ENCODE data around the gene YIF1B. TPM values are rescaled to one million over a fixed set of nuclear protein-coding genes. Genes with fewer than 3 reads are reported as not detected.

The YIF1B gene
- total RNA-seq, 2 donors from 2014 or later = 28.8 to 58.3 TPM

DNA sequence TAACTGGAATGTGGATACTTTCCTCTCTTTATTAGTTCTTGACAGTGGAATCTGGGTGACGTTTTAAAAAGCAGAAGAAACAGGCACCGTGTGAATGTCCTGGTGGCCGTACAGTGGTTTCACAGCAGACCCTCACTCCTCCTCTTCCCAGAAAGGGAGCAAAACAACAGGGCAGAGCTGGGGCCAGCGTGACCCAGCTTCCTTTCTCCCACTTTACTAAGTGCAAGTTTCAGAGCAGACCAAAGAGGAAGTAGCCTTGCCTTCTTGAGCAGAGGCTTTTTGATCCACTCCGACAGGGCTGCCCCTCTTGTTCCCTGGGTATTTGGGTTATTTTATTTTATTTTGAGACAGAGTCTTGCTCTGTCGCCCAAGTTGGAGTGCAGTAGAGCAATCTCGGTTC is 31.3 kb downstream of the YIF1B start:
- H3K27me3 ChIP-seq = no peaks in the 10 kb centered on the region
- intact Hi-C loops (cut with DNase I) = no loop called here
- no peak overlapping the region for H3K9ac ChIP-seq (ENCODE audit: low read depth in 2 of 2, low read length in 2 of 2)
- peaks cover 4% of the 10 kb centered on the region for H3K36me3 ChIP-seq
- no peaks in the 10 kb centered on the region for H3K4me1 ChIP-seq
- TF ChIP-seq, protein P1, sequence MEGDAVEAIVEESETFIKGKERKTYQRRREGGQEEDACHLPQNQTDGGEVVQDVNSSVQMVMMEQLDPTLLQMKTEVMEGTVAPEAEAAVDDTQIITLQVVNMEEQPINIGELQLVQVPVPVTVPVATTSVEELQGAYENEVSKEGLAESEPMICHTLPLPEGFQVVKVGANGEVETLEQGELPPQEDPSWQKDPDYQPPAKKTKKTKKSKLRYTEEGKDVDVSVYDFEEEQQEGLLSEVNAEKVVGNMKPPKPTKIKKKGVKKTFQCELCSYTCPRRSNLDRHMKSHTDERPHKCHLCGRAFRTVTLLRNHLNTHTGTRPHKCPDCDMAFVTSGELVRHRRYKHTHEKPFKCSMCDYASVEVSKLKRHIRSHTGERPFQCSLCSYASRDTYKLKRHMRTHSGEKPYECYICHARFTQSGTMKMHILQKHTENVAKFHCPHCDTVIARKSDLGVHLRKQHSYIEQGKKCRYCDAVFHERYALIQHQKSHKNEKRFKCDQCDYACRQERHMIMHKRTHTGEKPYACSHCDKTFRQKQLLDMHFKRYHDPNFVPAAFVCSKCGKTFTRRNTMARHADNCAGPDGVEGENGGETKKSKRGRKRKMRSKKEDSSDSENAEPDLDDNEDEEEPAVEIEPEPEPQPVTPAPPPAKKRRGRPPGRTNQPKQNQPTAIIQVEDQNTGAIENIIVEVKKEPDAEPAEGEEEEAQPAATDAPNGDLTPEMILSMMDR (IDR thresholded peaks at IDR 0.05) = no peak
- no peak overlapping the region for H3K4me3 ChIP-seq
- H3K27ac ChIP-seq = no peak overlapping the region
- DNase-seq = no peak
- no peaks in the 10 kb centered on the region for H3K9me3 ChIP-seq

DNA sequence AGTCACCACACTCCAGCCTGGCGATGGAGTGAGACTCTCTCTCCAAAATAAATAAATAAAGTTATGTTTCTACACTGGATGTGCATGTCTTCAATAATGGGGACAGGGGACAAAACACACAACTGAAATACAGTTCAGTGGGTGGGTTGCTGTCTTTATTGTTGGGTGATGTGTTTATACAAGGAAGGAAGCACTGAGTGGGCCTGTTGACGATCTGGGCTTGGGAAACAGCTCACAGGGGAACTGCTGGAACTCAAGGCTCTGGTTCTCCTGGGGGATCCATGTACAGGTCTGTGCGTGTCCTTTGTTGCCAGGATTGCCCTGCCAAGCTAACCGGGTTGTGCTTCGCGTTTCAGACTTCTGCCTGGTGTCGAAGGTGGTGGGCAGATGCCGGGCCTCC is 32.5 kb downstream of the YIF1B start:
- intact Hi-C loops (cut with DNase I) = no loop called here
- no peaks in the 10 kb centered on the region for H3K27me3 ChIP-seq
- H3K36me3 ChIP-seq = peaks cover 4% of the 10 kb centered on the region
- H3K4me3 ChIP-seq = no peak overlapping the region
- no peak overlapping the region for H3K27ac ChIP-seq
- H3K9ac ChIP-seq (ENCODE audit: low read depth in 2 of 2, low read length in 2 of 2) = no peak overlapping the region
- H3K4me1 ChIP-seq = no peaks in the 10 kb centered on the region
- TF ChIP-seq, protein P1 (IDR thresholded peaks at IDR 0.05) = no peak
- DNase-seq = no peak
- no peaks in the 10 kb centered on the region for H3K9me3 ChIP-seq

DNA sequence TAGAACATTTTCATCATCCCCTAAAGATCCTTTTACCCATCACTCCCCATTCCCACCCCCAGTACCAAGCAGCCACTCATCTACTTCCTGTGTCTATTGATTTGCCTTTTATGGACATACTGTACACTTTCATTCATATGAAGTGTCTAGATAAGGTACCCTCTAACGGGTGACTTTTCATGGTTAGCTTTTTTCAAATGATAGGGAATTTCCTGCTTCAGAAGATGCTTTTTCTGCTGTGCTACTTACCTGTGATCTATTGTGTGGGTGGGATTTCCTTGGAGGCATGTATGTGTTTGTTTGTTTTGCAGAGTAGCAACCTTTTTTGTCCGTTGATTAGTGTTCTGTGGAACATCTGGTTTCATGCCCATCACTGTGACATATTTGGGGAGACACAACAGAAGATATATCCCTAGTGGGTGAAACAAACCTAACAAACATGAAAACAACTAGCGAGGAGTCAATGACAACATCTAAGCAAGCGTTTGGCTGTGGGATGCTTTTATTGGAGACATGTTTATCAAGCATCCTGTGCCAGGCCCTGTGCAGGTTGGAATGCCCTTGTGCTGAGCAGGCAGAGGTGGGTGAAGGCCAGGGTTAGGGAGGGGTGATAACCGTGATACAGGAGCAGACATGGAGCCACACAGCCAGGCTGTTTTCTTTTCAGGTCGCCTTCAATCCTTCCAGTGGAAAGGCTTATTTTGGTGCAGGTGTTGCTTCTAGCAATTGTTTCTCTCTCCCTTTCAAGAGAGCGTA is 33.8 kb downstream of the YIF1B start:
- Histone ChIP-seq H3K27me3 (no peaks in the 10 kb centered on the region), H3K9me3 (no peaks in the 10 kb centered on the region), H3K9ac (ENCODE audit: low read depth in 2 of 2, low read length in 2 of 2) (no peak overlapping the region), H3K27ac (no peak overlapping the region), H3K4me1 (no peaks in the 10 kb centered on the region), H3K36me3 (peaks cover 4% of the 10 kb centered on the region), H3K4me3 (no peak overlapping the region)
- DNase-seq = no peak
- TF ChIP-seq, protein P1 (IDR thresholded peaks at IDR 0.05) = no peak
- intact Hi-C loops (cut with DNase I) = no loop called here

DNA sequence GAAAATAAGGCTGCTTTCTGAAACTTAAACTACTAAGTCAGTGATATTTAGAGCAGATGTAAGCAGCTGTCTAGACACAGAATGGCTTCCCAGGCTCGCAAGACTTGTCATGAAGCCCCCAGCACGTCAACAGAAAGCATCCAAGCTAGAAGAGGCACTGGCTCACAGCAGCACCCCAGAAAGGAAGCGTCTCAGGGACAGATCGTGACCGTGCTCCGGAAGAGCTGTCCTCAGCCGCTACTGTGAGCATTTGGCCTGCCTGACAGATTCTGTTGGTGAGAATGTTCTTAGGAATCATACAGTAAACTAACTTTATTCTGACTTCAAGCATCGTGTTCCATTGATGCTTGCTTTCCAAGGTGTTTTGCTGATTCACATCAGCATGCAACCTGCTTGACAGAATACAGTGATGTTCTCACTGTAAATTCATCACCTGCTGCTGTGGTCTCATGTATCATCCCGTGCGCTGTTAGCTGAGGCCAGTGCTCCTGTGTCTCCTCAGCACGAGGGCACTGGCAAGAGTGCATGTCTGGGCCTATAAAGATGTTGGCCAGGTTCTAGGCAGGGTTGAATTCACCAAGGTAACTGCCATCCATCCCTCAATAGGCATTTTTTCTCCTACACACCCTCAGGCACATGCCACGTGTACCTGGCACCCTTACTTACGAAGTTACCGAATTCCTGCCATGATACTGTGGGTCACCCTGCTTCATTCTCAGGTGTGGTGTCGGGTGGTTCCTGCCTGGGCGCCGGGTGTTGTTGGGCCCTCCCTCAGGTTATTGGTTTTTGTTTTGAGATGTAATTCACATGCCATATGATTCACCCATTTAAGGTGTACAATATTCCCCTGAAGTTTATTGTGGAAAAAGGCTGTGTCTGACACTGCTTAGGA is 35.5 kb downstream of the YIF1B start:
- H3K4me1 ChIP-seq = no peaks in the 10 kb centered on the region
- DNase-seq = no peak
- no peaks in the 10 kb centered on the region for H3K27me3 ChIP-seq
- TF ChIP-seq, protein P1 (IDR thresholded peaks at IDR 0.05) = no peak
- no peak overlapping the region for H3K4me3 ChIP-seq
- no peaks in the 10 kb centered on the region for H3K36me3 ChIP-seq
- no peak overlapping the region for H3K27ac ChIP-seq
- intact Hi-C loops (cut with DNase I) = no loop called here
- no peaks in the 10 kb centered on the region for H3K9me3 ChIP-seq
- H3K9ac ChIP-seq (ENCODE audit: low read depth in 2 of 2, low read length in 2 of 2) = no peak overlapping the region

DNA sequence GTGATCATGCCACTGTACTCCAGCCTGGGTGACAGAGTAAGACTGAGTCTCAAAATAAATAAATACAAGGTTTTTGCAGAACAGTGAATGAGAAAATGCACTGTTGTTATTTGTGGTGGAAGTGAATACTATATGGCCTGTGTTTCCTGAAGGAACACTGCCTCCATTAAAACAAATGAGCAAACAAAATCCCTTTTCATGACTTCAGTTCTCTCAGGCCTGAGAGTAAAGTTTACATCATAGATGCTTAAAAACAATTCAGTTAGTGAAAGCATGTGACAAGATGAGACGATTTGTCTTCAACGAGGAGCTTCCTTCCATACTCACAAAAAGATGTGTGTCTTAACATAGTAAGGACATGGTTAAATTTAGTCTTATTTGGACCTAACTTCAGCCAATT is 37.0 kb downstream of the YIF1B start:
- DNase-seq = no peak
- H3K4me1 ChIP-seq = no peaks in the 10 kb centered on the region
- TF ChIP-seq, protein P1 (IDR thresholded peaks at IDR 0.05) = no peak
- no peaks in the 10 kb centered on the region for H3K27me3 ChIP-seq
- intact Hi-C loops (cut with DNase I) = no loop called here
- H3K36me3 ChIP-seq = no peaks in the 10 kb centered on the region
- H3K4me3 ChIP-seq = no peak overlapping the region
- no peak overlapping the region for H3K27ac ChIP-seq
- no peaks in the 10 kb centered on the region for H3K9me3 ChIP-seq
- H3K9ac ChIP-seq (ENCODE audit: low read depth in 2 of 2, low read length in 2 of 2) = no peak overlapping the region

Measured in colonic mucosa (tissue), 4 donors.